Ovary (tissue), 3 donors: ENCODE results near the gene MUSTN1.

Experiments used
- CTCF ChIP-seq, 3 donors: fragments of 450-650 bp in 2 of 3; fragments of 200-600 bp in 1 of 3; IDR thresholded peaks; one replicate each; pipeline versions ENCODE4 v1.5.1 to v1.8.0; 2016 to 2022; ENCODE audit warnings: antibody characterized with exemption in 3 of 3, mild to moderate bottlenecking in 1 of 3
- POLR2A ChIP-seq: fragments of 450-650 bp; IDR thresholded peaks from one replicate; pipeline ENCODE4 v1.6.1; 2017; ENCODE audit warnings: antibody characterized with exemption, mild to moderate bottlenecking, moderate library complexity
- donor health status: DM: no; HTN: no; CAD: no.

- TF ChIP-seq POLR2A, result no peak
- TF ChIP-seq CTCF (IDR thresholded peaks at IDR 0.05), result no peak
Measured at GRCh38 chr3:52831500-52832301, 3.1 kb downstream of the MUSTN1 start.
